OCI-LY3 (cell line): Measurements from ENCODE around the gene UCN3.

Source experiments
- H2AFZ ChIP-seq: fragments of 200-600, 300-600 bp; shearing (Covaris generic); 2 replicates; pipeline ENCODE4 v1.6.0; 2014; ENCODE audit warnings: antibody characterized with exemption, low read depth, low read length
- H3K27ac ChIP-seq: fragments of 200-600, 300-600 bp; sonication (generic); 2 replicates; pipeline ENCODE4 v1.5.1; 2014; ENCODE audit warnings: mild to moderate bottlenecking, low read length, moderate library complexity, mixed read lengths
- H3K27me3 ChIP-seq: fragments of 200-600, 300-600 bp; sonication (generic); 2 replicates; pipeline ENCODE4 v1.6.1; 2014; ENCODE audit warnings: low read depth, low read length, mixed read lengths
- H3K36me3 ChIP-seq: fragments of 200-600, 300-600 bp; sonication (generic); replicated peaks from 2 replicates; pipeline ENCODE3; 2014; ENCODE audit warnings: low read depth, low read length, mixed read lengths
- H3K4me1 ChIP-seq: fragments of 300-600, 200-600 bp; sonication (generic); 2 replicates; pipeline ENCODE4 v1.6.1; 2014; ENCODE audit warnings: low read length, mixed read lengths
- H3K4me2 ChIP-seq: fragments of 200-600, 300-600 bp; sonication (generic); 2 replicates; pipeline ENCODE4 v1.6.1; 2014; ENCODE audit warnings: low read length, mixed read lengths
- H3K4me3 ChIP-seq: fragments of 300-600, 200-600 bp; sonication (generic); 2 replicates; pipeline ENCODE4 v1.5.1; 2014; ENCODE audit warnings: antibody characterized with exemption, mild to moderate bottlenecking, low read length, moderate library complexity
- H3K79me2 ChIP-seq: fragments of 300-600, 200-600 bp; shearing (Covaris generic); 2 replicates; pipeline ENCODE4 v1.6.1; 2014; ENCODE audit warnings: mild to moderate bottlenecking, low read length, mixed read lengths
- H3K9ac ChIP-seq: fragments of 300-600, 200-600 bp; shearing (Covaris generic); 2 replicates; pipeline ENCODE4 v1.6.0; 2014; ENCODE audit warnings: mild to moderate bottlenecking, low read length, moderate library complexity
- H3K9me3 ChIP-seq: fragments of 200-600, 300-600 bp; shearing (Covaris generic); 2 replicates; pipeline ENCODE4 v1.6.1; 2014; ENCODE audit warnings: low read length, mixed read lengths; ENCODE audit not compliant: insufficient read depth
- H4K20me1 ChIP-seq: fragments of 200-600, 300-600 bp; sonication (generic); 2 replicates; pipeline ENCODE4 v1.6.1; 2016; ENCODE audit warnings: low read length, mixed read lengths; ENCODE audit not compliant: insufficient read depth
- CTCF ChIP-seq: fragments of 200-600, 300-600 bp; sonication (generic); IDR thresholded peaks from 2 replicates; pipeline ENCODE4 v1.5.1; 2014; ENCODE audit warnings: antibody characterized with exemption, low read length, low read depth
- EZH2phosphoT487 ChIP-seq: fragments of 200-600 bp; shearing (Covaris generic); IDR thresholded peaks from 2 replicates; pipeline ENCODE4 v1.6.1; 2018; ENCODE audit warnings: antibody characterized with exemption, mixed run types, low read depth

UCN3 gene

GRCh38 chr10:5344746-5345145 is 20.0 kb upstream of the UCN3 start:
- H2AFZ ChIP-seq, result no peak overlapping the region
- no peaks in the 10 kb centered on the region for H3K9me3 ChIP-seq
- TF ChIP-seq EZH2phosphoT487 (no peak), CTCF (no peak)
- no peaks in the 10 kb centered on the region for H3K36me3 ChIP-seq
- no peaks in the 10 kb centered on the region for H3K4me1 ChIP-seq
- no peak overlapping the region for H3K4me2 ChIP-seq
- no peak overlapping the region for H3K9ac ChIP-seq
- H3K27ac ChIP-seq, result no peak overlapping the region
- peaks cover 3% of the 10 kb centered on the region; the same call in 1 of the 2 replicates for H3K27me3 ChIP-seq
- no peaks in the 10 kb centered on the region for H3K79me2 ChIP-seq
- H4K20me1 ChIP-seq, result no peaks in the 10 kb centered on the region
- H3K4me3 ChIP-seq, result no peak overlapping the region

DNA sequence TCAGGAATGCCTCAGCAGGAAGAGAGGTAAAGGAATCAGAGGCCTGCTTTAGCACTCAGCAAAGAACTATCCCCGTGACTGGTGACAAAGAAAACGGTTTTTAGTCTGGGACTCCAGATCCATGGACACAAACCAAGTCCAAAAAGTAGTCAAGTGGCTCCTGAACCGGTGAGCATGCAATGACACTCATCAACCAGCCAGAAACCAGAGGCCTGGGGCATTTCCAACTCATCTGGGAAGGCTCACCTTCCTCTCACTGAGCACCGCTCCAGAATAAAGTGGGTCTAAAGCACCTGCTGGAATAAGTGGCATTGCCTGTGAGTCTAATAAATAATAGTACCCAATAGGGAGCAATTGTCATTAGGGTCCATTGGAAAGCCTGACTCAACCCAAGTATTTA is 17.9 kb upstream of the UCN3 start:
- no peaks in the 10 kb centered on the region for H3K4me1 ChIP-seq
- no peaks in the 10 kb centered on the region for H3K79me2 ChIP-seq
- no peak overlapping the region for H3K27ac ChIP-seq
- TF ChIP-seq CTCF (no peak), EZH2phosphoT487 (no peak)
- no peak overlapping the region for H3K4me2 ChIP-seq
- H2AFZ ChIP-seq, result no peak overlapping the region
- no peak overlapping the region for H3K9ac ChIP-seq
- no peaks in the 10 kb centered on the region for H3K9me3 ChIP-seq
- H4K20me1 ChIP-seq, result no peaks in the 10 kb centered on the region
- peaks cover 3% of the 10 kb centered on the region; the same call in 1 of the 2 replicates for H3K27me3 ChIP-seq
- no peaks in the 10 kb centered on the region for H3K36me3 ChIP-seq
- no peak overlapping the region for H3K4me3 ChIP-seq

GRCh38 chr10:5349362-5349761 is 15.4 kb upstream of the UCN3 start:
- Histone ChIP-seq H2AFZ (no peak overlapping the region), H3K4me2 (no peak overlapping the region), H3K4me3 (no peak overlapping the region), H3K9ac (no peak overlapping the region), H3K9me3 (no peaks in the 10 kb centered on the region), H3K79me2 (no peaks in the 10 kb centered on the region), H3K36me3 (no peaks in the 10 kb centered on the region), H4K20me1 (no peaks in the 10 kb centered on the region), H3K27ac (no peak overlapping the region), H3K27me3 (peaks cover 10% of the 10 kb centered on the region), H3K4me1 (peaks cover 7% of the 10 kb centered on the region)
- TF ChIP-seq EZH2phosphoT487 (no peak), CTCF (no peak)

GRCh38 chr10:5354068-5354467 is 10.7 kb upstream of the UCN3 start:
- peaks cover 20% of the 10 kb centered on the region for H3K27me3 ChIP-seq
- no peaks in the 10 kb centered on the region for H3K79me2 ChIP-seq
- H3K27ac ChIP-seq, result no peak overlapping the region
- H3K4me1 ChIP-seq, result peaks cover 7% of the 10 kb centered on the region
- no peak overlapping the region for H3K9ac ChIP-seq
- H3K36me3 ChIP-seq, result no peaks in the 10 kb centered on the region
- no peak overlapping the region for H3K4me2 ChIP-seq
- no peak overlapping the region for H2AFZ ChIP-seq
- H3K4me3 ChIP-seq, result no peak overlapping the region
- H4K20me1 ChIP-seq, result no peaks in the 10 kb centered on the region
- TF ChIP-seq CTCF, result no peak
- TF ChIP-seq EZH2phosphoT487, result no peak
- H3K9me3 ChIP-seq, result no peaks in the 10 kb centered on the region
